CD4-positive, CD25-positive, alpha-beta regulatory T cell (primary cell): ENCODE measurements around the gene PPA2. TPM values are rescaled to one million over a fixed set of nuclear protein-coding genes. Genes with fewer than 3 reads are reported as not detected.
"Not testable (repeated sequence)": the region's sequence is repeated elsewhere in the genome, so short reads cannot be mapped to it uniquely, and the experiment has no call there.

Source experiments
- ATAC-seq, 2 donors: fragments of 150-1000 bp; cut with Tn5 transposase; one replicate each; pipeline ENCODE4 v1.10.0; 2021; ENCODE audit warnings: low read depth in 2 of 2, moderate number of reproducible peaks in 2 of 2, moderate library complexity in 1 of 2
- DNase-seq, 3 donors: peaks; one replicate each; pipeline versions ENCODE4 v3.0.0 to v3.0.0-alpha.2; 2012 to 2022; ENCODE audit warnings: mixed read lengths in 1 of 3
- H3K27ac ChIP-seq: one replicate; pipeline ENCODE4 v1.7.0; 2013; ENCODE audit warnings: mild to moderate bottlenecking, low read length; ENCODE audit not compliant: insufficient read depth, poor library complexity, severe bottlenecking
- H3K27me3 ChIP-seq: one replicate; pipeline ENCODE4 v1.7.0; 2013; ENCODE audit warnings: low read length; ENCODE audit not compliant: control insufficient read depth, insufficient read depth
- H3K36me3 ChIP-seq: one replicate; pipeline ENCODE4 v1.7.0; 2013; ENCODE audit warnings: mild to moderate bottlenecking, low read length, moderate library complexity; ENCODE audit not compliant: control insufficient read depth, insufficient read depth
- H3K4me1 ChIP-seq: 2 replicates; pipeline ENCODE4 v1.7.0; 2013; ENCODE audit warnings: mild to moderate bottlenecking, low read length; ENCODE audit not compliant: insufficient read depth, control insufficient read depth, poor library complexity, severe bottlenecking
- H3K4me3 ChIP-seq: one replicate; pipeline ENCODE4 v1.7.0; 2013; ENCODE audit warnings: low read depth, mild to moderate bottlenecking, low read length, moderate library complexity
- H3K9me3 ChIP-seq, 2 experiments: 1 replicate in 1 of 2; 2 replicates in 1 of 2; pipeline ENCODE4 v1.7.0; 2013; ENCODE audit warnings: low read length in 2 of 2, mild to moderate bottlenecking in 1 of 2, moderate library complexity in 1 of 2; ENCODE audit not compliant: control insufficient read depth in 2 of 2
- H3K27ac Mint-ChIP-seq, 3 donors: one replicate each; pipeline ENCODE4 v1.8.0; 2020 to 2022; ENCODE audit warnings: mild to moderate bottlenecking in 3 of 3, mixed read lengths in 3 of 3, moderate library complexity in 2 of 3
- H3K27me3 Mint-ChIP-seq: one replicate; pipeline ENCODE4 v1.8.0; 2022; ENCODE audit warnings: mild to moderate bottlenecking, mixed read lengths
- H3K36me3 Mint-ChIP-seq: one replicate; pipeline ENCODE4 v1.8.0; 2020; ENCODE audit warnings: mixed read lengths
- H3K4me1 Mint-ChIP-seq, 4 donors: one replicate each; pipeline ENCODE4 v1.8.0; 2020 to 2022; ENCODE audit warnings: mixed read lengths in 4 of 4, mild to moderate bottlenecking in 1 of 4
- H3K4me3 Mint-ChIP-seq, 4 donors: one replicate each; pipeline ENCODE4 v1.8.0; 2020 to 2022; ENCODE audit warnings: mild to moderate bottlenecking in 4 of 4, mixed read lengths in 4 of 4, moderate library complexity in 3 of 4
- H3K9me3 Mint-ChIP-seq, 7 donors: one replicate each; pipeline ENCODE4 v1.8.0; 2020 to 2022; ENCODE audit warnings: mixed read lengths in 7 of 7, mild to moderate bottlenecking in 3 of 7, moderate library complexity in 2 of 7
- polyA plus RNA-seq, 4 donors: library from polyadenylated mRNA; unstranded; fragments of 300-500 nt; fragmentation: Illumina TruSeq; gene quantifications; one replicate each; pipeline ENCODE4 v1.2.3, GENCODE V29; 2021
- total RNA-seq: library from RNA; stranded (reverse); gene quantifications from one replicate; pipeline ENCODE4 v1.2.3, GENCODE V29; 2022

The PPA2 gene
- total and polyA plus RNA-seq, 5 donors from 2014 or later: 42.2 to 126 (median 106) TPM

DNA sequence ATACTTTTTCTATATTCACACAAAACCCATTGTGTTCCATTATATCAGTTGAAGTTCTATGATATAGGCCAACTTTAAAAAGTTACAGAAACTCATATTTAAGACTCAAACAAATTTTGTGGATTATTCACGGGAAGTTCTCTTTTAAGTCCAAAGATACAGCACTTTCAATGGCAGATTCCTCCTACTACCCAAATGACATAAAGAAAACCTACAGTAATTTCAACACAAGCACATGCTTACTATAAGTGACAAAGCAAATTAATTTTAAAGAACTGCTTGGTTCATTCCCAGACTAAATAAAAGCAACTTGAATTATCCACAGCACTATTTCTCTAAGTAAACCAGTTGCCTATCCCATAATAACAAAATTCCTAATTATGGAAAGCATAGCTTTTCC, 4.1 kb downstream of the PPA2 start:
- no peak for ATAC-seq
- Mint-ChIP-seq H3K4me1 (peaks cover 49 to 72% (median 61%) of the 10 kb centered on the region in 4 donors), H3K4me3 (peak overlapping the region in 2 of 4 donors; percentile 10 to 17), H3K27ac (peak overlapping the region in 1 of 3 donors; percentile 5), H3K27me3 (no peaks in the 10 kb centered on the region), H3K9me3 (no peaks in the 10 kb centered on the region), H3K36me3 (peaks cover 26% of the 10 kb centered on the region)
- H3K4me1 ChIP-seq: peaks cover 27% of the 10 kb centered on the region
- H3K27me3 ChIP-seq: no peaks in the 10 kb centered on the region
- no peak overlapping the region for H3K27ac ChIP-seq
- H3K36me3 ChIP-seq: peaks cover 17% of the 10 kb centered on the region
- DNase-seq: no peak
- no peaks in the 10 kb centered on the region for H3K9me3 ChIP-seq
- no peak overlapping the region for H3K4me3 ChIP-seq

DNA sequence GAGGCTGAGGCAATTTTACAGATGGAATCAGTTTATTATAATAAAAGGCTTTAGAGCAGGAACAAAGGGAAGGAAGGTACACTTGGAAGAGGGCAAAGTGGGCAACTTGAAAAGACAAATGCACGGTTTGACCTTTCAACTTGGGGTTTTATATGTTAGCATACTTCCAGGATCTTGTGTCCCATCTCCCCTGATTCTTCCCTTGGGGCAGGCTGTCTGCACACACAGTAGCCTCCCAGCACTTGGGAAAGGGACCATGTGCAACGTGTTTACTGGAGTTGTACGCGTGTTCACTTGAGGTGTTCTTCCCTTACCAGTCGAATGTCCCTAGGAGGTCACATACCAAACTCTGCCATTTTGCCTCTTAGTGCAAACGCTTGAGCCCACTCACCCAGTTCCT, 7.3 kb downstream of the PPA2 start:
- H3K9me3 Mint-ChIP-seq: no peaks in the 10 kb centered on the region
- no peak overlapping the region for H3K4me3 ChIP-seq
- ATAC-seq (no peak), DNase-seq (no peak)
- H3K4me1 ChIP-seq: peaks cover 11% of the 10 kb centered on the region
- peaks cover 17% of the 10 kb centered on the region for H3K36me3 ChIP-seq
- H3K27me3 Mint-ChIP-seq: no peaks in the 10 kb centered on the region
- H3K4me1 Mint-ChIP-seq: peaks cover 47 to 71% (median 51%) of the 10 kb centered on the region in 4 donors
- no peak overlapping the region for H3K27ac ChIP-seq
- H3K27me3 ChIP-seq: no peaks in the 10 kb centered on the region
- H3K4me3 Mint-ChIP-seq: no peak overlapping the region
- no peak overlapping the region for H3K27ac Mint-ChIP-seq
- peaks cover 49% of the 10 kb centered on the region for H3K36me3 Mint-ChIP-seq
- no peaks in the 10 kb centered on the region for H3K9me3 ChIP-seq

DNA sequence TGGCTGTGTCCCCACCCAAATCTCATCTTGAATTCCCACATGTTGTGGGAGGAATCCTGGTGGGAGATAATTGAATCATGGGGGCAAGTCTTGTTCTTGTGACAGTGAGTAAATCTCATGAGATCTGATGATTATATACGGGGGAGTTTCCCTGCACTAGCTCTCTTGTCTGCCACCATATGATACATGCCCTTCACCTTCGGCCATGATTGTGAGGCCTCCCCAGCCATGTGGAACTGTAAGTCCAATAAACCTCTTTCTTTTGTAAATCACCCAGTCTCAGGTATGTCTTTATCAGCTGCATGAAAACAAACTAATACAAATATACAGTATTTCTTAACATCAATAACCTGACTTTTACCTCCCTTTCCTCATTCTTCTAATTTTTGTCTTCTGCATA, 9.3 kb downstream of the PPA2 start:
- not testable (repeated sequence) for H3K4me1 ChIP-seq, H3K27me3 Mint-ChIP-seq, H3K4me3 Mint-ChIP-seq, H3K27ac Mint-ChIP-seq, DNase-seq, H3K4me3 ChIP-seq, H3K27ac ChIP-seq, H3K9me3 Mint-ChIP-seq, H3K9me3 ChIP-seq, ATAC-seq, H3K27me3 ChIP-seq
- Mint-ChIP-seq H3K36me3 (peaks cover 51% of the 10 kb centered on the region), H3K4me1 (peaks cover 34 to 63% (median 49%) of the 10 kb centered on the region in 4 donors)
- peaks cover 17% of the 10 kb centered on the region for H3K36me3 ChIP-seq

DNA sequence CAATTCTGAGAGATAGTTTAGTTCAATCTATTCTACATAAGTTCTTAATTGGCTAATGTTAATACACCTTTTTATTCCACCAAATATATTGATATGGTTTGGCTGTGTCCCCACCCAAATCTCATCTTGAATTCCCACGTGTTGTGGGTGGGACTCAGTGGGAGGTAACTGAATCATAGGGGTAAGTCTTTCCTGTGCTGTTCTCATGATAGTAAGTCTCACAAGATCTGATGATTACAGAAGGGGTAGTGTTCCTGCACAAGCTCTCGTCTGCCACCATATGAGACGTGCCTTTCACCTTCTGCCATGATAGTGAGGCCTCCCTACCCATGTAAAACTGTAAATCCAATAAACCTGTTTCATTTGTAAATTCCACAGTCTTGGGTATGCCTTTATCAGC, 11.3 kb downstream of the PPA2 start:
- Histone ChIP-seq H3K4me3 (no peak overlapping the region), H3K27me3 (no peaks in the 10 kb centered on the region), H3K27ac (no peak overlapping the region), H3K9me3 (no peaks in the 10 kb centered on the region), H3K4me1 (no peaks in the 10 kb centered on the region), H3K36me3 (peaks cover 17% of the 10 kb centered on the region)
- DNase-seq: no peak
- H3K9me3 Mint-ChIP-seq: no peaks in the 10 kb centered on the region
- peaks cover 20 to 59% (median 39%) of the 10 kb centered on the region in 4 donors for H3K4me1 Mint-ChIP-seq
- H3K36me3 Mint-ChIP-seq: peaks cover 58% of the 10 kb centered on the region
- ATAC-seq: no peak
- H3K27ac Mint-ChIP-seq: no peak overlapping the region
- H3K27me3 Mint-ChIP-seq: no peaks in the 10 kb centered on the region
- H3K4me3 Mint-ChIP-seq: no peak overlapping the region

DNA sequence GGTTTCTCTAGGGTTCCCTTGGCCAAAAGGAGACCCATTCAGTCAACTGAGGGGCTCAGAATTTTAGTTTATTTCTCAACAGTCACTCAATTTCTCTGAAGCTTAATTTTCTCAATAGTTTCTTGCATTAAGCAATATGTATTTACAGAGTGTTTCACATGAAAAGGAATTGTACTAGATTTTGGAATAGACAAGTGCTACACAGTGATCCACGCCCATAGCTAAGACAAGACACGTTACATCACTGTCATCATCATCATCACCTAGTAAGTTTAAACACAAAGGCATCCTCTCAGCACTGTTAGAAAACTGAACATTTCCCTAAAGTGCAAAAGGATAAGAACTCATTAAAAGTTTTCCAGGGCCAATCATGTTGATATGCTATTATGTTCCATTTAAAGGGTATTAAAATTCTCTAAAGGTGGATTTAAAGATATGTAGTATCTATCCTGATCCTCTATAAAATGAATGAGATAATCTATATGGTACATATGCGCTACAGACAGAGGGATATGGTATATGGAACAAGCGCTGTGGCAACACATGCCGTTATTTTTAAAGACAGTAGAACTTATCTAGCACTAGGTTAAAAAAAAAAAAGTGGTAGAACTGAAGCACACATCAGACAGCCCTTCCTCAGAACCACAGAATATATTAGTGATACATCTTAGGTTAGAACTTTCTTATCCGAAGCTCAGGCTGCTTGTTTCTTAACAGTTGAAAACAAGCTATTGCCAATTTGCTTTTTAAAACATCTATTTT, 12.1 kb downstream of the PPA2 start:
- DNase-seq (no peak), ATAC-seq (no peak)
- Mint-ChIP-seq H3K27me3 (no peaks in the 10 kb centered on the region), H3K36me3 (peaks cover 50% of the 10 kb centered on the region), H3K27ac (no peak overlapping the region), H3K9me3 (no peaks in the 10 kb centered on the region), H3K4me1 (peaks cover 17 to 51% (median 33%) of the 10 kb centered on the region in 4 donors), H3K4me3 (no peak overlapping the region)
- no peaks in the 10 kb centered on the region for H3K4me1 ChIP-seq
- H3K9me3 ChIP-seq: no peaks in the 10 kb centered on the region
- H3K27ac ChIP-seq: no peak overlapping the region
- no peak overlapping the region for H3K4me3 ChIP-seq
- H3K27me3 ChIP-seq: no peaks in the 10 kb centered on the region
- H3K36me3 ChIP-seq: peaks cover 12% of the 10 kb centered on the region

GRCh38 chr4:105461221-105461620, 12.6 kb downstream of the PPA2 start:
- peaks cover 6% of the 10 kb centered on the region for H3K36me3 ChIP-seq
- peaks cover 53% of the 10 kb centered on the region for H3K36me3 Mint-ChIP-seq
- H3K9me3 ChIP-seq: no peaks in the 10 kb centered on the region
- H3K4me3 Mint-ChIP-seq: no peak overlapping the region
- ATAC-seq (no peak), DNase-seq (no peak)
- H3K9me3 Mint-ChIP-seq: no peaks in the 10 kb centered on the region
- no peak overlapping the region for H3K4me3 ChIP-seq
- H3K4me1 Mint-ChIP-seq: peaks cover 21 to 50% (median 36%) of the 10 kb centered on the region in 4 donors
- H3K27me3 Mint-ChIP-seq: no peaks in the 10 kb centered on the region
- no peak overlapping the region for H3K27ac ChIP-seq
- H3K27me3 ChIP-seq: no peaks in the 10 kb centered on the region
- no peak overlapping the region for H3K27ac Mint-ChIP-seq
- H3K4me1 ChIP-seq: no peaks in the 10 kb centered on the region

DNA sequence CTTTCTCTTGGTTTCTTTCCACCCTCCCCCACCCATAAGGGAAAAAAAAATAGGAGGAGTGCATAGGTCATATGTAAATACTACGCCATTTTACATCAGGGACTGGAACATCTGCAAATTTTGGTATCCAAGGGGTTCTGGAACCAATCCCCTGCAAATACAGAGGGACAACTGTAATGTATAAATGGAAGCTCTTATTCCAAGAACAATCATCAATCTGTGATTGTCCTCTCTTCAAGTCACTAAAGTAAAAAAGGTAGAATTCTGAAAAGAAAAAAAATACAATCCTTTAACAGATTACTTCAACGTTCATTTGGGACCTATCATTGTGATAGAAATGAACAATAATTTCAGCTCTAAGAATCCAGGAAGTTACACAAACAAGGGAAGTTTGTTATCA, 13.6 kb downstream of the PPA2 start:
- Mint-ChIP-seq H3K9me3 (no peaks in the 10 kb centered on the region), H3K27me3 (no peaks in the 10 kb centered on the region), H3K4me1 (peaks cover 14 to 45% (median 33%) of the 10 kb centered on the region in 4 donors), H3K36me3 (peaks cover 54% of the 10 kb centered on the region), H3K27ac (no peak overlapping the region), H3K4me3 (no peak overlapping the region)
- H3K4me3 ChIP-seq: no peak overlapping the region
- H3K9me3 ChIP-seq: no peaks in the 10 kb centered on the region
- no peak overlapping the region for H3K27ac ChIP-seq
- no peaks in the 10 kb centered on the region for H3K27me3 ChIP-seq
- ATAC-seq (no peak), DNase-seq (no peak)
- H3K4me1 ChIP-seq: no peaks in the 10 kb centered on the region
- H3K36me3 ChIP-seq: peaks cover 7% of the 10 kb centered on the region

DNA sequence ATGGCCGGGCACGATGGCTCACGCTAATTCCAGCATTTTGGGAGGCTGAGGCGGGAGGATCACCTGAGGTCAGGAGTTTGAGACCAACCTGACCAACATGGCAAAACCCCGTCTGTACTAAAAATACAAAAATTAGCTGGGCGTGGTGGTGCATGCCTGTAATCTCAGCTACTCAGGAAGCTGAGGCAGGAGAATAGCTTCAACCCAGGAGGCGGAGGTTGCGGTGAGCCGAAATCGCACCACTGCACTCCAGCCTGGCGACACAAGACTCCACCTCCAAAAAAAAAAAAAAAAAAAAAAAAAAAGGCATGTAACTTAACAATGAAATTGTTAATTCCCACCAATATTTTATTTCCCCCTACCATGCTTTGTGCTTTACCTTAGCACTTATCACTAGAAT, 15.3 kb downstream of the PPA2 start:
- H3K9me3 ChIP-seq, H3K27me3 ChIP-seq, H3K4me1 ChIP-seq, H3K4me3 Mint-ChIP-seq, H3K4me3 ChIP-seq, H3K27me3 Mint-ChIP-seq, ATAC-seq, H3K27ac ChIP-seq, DNase-seq, H3K9me3 Mint-ChIP-seq: not testable (repeated sequence)
- Mint-ChIP-seq H3K27ac (peak overlapping the region in 2 of 3 donors; percentile 21 to 48), H3K36me3 (peaks cover 57% of the 10 kb centered on the region), H3K4me1 (peaks cover 18 to 41% (median 33%) of the 10 kb centered on the region in 4 donors)
- peaks cover 10% of the 10 kb centered on the region for H3K36me3 ChIP-seq
